GM21529 (cell line): ENCODE data around the gene YARS1.

Source experiments
- ATAC-seq: cut with Tn5 transposase; IDR thresholded peaks from one replicate; pipeline ENCODE4 v1.9.1; 2021; ENCODE audit not compliant: unreplicated experiment

Gene YARS1

GRCh38 chr1:32782086-32782485, 35.1 kb downstream of the YARS1 start:
- no peak for ATAC-seq

GRCh38 chr1:32780628-32781234, 36.4 kb downstream of the YARS1 start:
- no peak for ATAC-seq

DNA sequence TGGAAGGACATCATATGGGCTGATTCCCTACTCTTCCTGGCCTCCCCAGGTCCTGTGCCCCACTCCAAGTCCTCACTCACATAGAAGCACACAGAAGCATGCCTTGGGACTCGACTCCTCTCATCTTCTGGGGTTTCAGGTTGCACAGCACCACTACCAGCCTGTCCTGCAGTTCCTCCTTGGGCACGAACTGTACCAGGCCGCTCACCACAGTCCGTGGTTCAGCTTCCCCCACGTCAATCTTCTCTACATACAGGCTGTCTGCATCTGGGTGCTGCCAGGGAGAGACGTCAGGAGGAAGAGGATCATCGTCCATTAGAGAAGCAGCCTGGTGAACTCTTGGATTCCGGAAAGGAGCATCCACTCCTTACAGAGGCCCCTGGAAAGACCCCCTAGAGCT, 37.2 kb downstream of the YARS1 start:
- ATAC-seq, result no peak

DNA sequence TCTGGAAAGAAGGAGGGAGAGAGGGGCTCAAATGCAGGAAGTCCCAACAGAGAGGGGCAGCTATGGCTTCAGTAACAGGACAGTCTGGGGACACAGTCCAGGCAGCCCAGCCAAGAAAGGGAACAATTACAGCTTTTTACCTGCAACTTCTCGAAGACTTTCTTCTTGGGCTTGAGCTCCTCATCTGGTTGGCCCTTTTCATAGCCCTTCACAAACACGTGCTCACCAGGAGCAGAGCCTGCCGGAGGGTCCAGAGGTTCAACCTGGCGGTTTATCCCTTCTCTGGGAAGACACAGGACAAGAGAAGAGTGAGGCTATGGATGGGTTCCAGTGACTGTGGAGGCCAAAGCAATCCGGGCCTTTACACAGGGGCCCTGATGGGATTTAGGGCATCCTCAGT, 37.9 kb downstream of the YARS1 start:
- ATAC-seq, result no peak

DNA sequence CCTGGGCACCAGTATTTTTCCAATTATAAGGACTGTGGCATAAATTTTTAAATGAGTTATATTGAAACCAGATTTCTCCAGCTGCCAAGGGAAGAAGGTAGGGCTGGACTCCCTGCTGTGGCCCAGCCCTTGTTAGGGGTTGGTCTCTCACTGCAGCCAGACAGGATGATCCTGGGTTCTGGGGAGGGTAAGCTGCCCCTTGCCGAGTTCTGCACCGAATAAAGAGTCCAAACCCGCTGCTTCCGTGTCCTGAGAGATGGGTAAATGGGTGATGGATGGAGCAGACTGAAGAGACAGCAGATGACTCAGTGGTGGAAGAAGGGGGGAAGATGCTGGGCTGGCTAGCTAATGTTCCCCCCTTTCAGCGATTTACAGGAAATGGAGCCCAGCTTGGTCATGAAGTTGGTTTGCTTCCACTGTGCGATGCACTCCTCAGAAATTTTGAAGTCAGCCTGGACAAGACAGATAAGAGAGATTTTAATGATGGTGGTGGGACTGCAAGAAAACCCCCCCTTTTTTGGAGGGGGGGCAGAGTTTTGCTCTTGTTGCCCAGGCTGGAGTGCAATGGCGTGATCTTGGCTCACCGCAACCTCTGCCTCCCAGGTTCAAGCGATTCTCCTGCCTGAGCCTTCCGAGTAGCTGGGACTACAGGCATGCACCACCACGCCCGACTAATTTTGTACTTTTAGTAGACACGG, 41.4 kb downstream of the YARS1 start:
- no peak for ATAC-seq

- ATAC-seq, result no peak
These were observed 42.1 kb downstream of the YARS1 start for GRCh38 chr1:32774950-32775634.

GRCh38 chr1:32774464-32774808, 42.7 kb downstream of the YARS1 start:
- ATAC-seq, result no peak

GRCh38 chr1:32773764-32774463, 43.2 kb downstream of the YARS1 start:
- no peak for ATAC-seq

DNA sequence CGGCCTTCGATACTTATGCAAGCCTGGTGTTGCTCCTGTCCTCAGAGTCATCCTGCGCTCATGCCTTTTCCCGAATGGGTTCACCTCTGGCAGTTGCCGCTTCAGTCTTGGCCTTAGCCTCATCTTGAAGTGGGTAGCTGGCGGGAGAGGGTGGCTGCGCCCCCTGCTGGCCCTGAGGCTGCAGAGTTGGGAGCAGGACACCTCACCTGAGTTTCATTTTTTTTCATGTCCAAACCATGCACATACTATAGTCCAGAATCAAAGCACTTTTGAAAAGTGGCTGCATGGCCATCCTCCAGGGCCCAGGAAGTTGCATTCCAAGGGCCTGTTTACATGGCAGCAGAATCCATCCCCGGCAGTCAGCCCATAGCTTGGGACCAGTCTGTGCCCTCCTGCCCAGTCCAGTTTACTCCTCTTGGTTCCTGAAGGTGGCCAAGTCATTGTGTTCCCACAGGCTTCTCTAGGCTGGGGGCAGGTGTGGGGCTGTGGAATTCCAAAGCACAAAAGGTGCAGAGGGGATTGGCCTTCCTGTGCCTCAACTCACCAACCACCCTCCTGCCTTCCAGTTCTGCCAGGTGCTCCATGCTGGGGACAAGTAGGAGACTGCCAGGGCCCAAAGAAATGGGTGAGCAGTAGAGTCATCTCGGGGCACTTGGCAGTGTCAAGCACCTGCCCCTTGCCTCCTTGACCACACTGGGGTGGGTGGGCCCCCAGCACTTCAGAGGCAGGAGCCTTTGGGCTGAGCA, 44.0 kb downstream of the YARS1 start:
- no peak for ATAC-seq

DNA sequence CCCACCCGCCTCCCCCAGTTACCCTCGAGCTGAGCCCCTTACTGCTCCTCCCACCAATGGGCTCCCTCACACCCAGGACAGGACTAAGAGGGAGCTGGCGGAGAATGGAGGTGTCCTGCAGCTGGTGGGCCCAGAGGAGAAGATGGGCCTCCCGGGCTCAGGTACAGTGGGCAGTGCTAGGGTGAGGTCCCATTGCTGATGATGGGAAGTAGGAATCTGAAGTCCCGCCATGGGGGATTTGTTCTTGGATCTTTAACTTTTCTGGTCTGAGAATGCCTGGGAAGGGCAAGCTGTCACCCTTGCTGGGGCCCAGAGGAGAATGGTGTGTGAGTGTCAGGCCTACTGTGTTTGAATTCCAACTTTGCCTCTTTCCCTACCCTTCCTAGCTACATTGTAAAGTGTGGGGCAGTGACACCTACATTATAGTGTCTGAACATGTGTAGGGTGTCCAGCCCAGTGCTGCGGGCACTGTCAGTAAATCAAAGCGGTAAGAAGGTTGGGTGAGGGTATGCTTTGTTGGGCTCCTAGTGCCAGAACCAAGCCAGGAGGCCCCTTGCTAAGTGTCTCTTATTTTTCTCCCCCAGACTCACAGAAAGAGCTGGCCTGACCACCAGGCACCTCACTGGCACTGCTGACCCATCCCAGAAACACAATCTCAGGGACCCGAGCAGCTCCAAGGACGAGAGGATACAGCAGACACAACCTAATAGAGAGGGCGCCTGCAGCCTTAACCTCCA, 44.7 kb downstream of the YARS1 start:
- ATAC-seq, result no peak

DNA sequence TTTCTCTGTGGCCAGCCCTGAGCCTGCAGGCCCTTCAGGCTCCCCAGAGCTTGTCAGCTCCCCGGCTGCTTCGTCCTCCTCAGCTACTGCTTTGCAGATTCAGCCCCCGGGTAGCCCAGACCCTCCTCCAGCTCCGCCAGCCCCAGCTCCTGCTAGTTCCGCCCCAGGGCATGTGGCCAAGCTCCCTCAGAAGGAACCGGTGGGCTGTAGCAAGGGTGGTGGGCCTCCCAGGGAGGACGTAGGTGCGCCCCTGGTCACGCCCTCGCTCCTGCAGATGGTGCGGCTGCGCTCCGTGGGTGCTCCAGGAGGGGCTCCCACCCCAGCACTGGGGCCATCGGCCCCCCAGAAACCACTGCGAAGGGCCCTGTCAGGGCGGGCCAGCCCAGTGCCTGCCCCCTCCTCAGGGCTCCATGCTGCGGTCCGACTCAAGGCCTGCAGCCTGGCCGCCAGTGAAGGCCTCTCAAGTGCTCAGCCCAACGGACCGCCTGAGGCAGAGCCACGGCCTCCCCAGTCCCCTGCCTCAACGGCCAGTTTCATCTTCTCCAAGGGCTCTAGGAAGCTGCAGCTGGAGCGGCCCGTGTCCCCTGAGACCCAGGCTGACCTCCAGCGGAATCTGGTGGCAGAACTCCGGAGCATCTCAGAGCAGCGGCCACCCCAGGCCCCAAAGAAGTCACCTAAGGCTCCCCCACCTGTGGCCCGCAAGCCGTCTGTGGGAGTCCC, 45.4 kb downstream of the YARS1 start:
- ATAC-seq, result no peak

GRCh38 chr1:32770741-32771548, 46.2 kb downstream of the YARS1 start:
- no peak for ATAC-seq

GRCh38 chr1:32770221-32770731, 46.9 kb downstream of the YARS1 start:
- ATAC-seq, result no peak

DNA sequence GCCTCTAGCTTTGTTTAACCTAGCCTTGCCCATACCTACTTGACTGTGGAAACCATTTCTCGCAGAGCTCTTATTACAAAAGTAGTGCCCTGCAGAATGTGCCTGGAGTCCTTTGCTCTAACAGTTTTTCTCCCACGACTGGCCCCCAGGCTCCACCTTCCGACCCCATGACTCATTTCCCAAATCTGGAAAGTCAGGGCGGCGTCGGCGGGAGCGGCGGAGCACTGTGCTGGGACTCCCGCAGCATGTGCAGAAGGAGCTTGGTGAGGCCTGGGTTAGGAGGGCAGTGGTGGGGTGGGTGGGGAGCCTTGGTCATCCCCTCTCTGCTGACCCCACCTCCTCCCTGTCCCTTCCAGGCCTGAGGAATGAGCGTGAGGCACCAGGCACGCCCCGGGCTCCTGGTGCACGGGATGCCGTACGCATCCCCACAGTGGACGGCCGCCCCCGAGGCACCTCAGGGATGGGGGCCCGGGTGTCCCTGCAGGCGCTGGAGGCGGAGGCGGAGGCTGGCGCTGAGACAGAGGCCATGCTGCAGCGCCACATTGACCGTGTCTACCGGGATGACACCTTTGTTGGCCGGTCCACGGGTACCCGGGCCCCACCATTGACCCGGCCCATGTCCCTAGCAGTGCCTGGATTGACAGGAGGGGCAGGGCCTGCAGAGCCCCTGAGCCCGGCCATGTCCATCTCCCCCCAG, 47.5 kb downstream of the YARS1 start:
- ATAC-seq, result no peak

DNA sequence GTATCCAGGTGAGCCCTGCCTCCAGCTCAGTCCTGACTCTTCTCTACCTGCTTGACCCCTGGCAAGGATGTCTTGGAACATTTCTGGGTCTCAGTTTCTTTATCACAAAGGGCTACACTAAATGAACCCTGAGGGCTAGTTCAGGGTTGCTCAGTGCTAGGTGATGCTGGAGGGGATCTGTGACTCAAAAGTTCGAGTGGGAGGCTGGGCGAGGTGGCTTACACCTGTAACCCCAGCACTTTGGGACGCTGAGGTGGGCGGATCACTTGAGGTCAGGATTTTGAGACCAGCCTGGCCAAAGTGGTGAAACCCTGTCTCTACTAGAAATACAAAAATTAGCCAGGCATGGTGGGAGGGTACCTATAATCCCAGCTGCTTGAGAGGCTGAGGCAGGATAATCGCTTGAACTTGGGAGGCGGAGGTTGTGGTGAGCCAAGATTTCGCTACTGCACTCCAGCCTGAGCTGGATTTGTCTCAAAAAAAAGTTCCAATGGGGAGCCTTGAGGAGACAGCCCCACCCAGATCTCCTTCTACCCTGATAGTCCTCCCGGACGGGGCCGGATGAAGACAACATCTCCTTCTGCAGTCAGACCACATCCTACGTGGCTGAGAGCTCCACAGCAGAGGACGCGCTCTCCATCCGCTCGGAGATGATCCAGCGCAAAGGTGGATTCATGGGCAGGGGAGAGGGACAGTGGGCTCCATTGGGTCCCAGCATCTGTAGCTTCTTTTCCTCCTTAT, 48.9 kb downstream of the YARS1 start:
- ATAC-seq, result no peak

DNA sequence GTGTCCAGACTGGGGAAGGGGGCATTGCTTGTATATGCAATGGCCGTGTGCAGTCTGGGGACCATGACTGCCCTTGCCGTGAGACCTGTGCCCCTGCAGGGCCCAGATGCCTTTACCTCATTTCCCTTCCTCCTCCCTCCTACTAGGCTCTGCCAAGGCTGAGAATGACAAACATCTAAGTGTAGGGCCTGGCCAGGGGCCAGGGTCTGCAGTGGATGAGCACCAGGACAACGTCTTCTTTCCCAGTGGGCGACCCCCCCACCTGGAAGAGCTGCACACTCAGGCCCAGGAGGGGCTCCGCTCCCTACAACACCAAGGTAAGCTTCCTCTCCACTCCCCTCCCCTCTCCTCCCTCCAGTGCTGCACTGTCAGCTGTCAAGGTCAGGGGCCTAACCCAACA, 49.5 kb downstream of the YARS1 start:
- ATAC-seq, result no peak

GRCh38 chr1:32767156-32767555, 50.0 kb downstream of the YARS1 start:
- no peak for ATAC-seq
